Psoas muscle (tissue), 8 donors: Measurements from ENCODE around the gene LRTM2. TPM values are rescaled to one million over a fixed set of nuclear protein-coding genes. Genes with fewer than 3 reads are reported as not detected.
"Not testable (repeated sequence)": the region's sequence is repeated elsewhere in the genome, so short reads cannot be mapped to it uniquely, and the experiment has no call there.

ENCODE experiments used
- ATAC-seq, 4 donors: fragments of 200-7000 bp; cut with Tn5 transposase; one replicate each; pipeline ENCODE4 v1.9.1; 2020; ENCODE audit warnings: moderate library complexity in 3 of 4, mild to moderate bottlenecking in 2 of 4
- DNase-seq, 2 donors: peaks; one replicate each; pipeline ENCODE4 v3.0.0-alpha.2; 2020
- H3K27ac ChIP-seq: fragments of 200-600 bp; one replicate; pipeline ENCODE4 v1.8.0; 2022
- H3K27me3 ChIP-seq, 3 donors: fragments of 200-600 bp in 1 of 3; one replicate each; pipeline versions ENCODE4 v1.6.1 to v1.8.0; 2013 to 2022; ENCODE audit warnings: low read length in 2 of 3, mild to moderate bottlenecking in 2 of 3, moderate library complexity in 1 of 3; ENCODE audit not compliant: insufficient read depth in 3 of 3
- H3K36me3 ChIP-seq, 2 donors: fragments of 200-600 bp in 1 of 2; one replicate each; pipeline versions ENCODE4 v1.6.1 to v1.8.0; 2013 to 2022; ENCODE audit warnings: low read depth in 1 of 2, mild to moderate bottlenecking in 1 of 2, moderate library complexity in 1 of 2; ENCODE audit not compliant: insufficient read depth in 1 of 2
- H3K4me1 ChIP-seq: fragments of 200-600 bp; one replicate; pipeline ENCODE4 v1.8.0; 2022
- H3K4me3 ChIP-seq: fragments of 200-600 bp; one replicate; pipeline ENCODE4 v1.8.0; 2022; ENCODE audit warnings: mild to moderate bottlenecking
- H3K9me3 ChIP-seq: fragments of 200-600 bp; one replicate; pipeline ENCODE4 v1.8.0; 2022
- WGBS, 3 donors: extraction: QIAGEN DNeasy Blood & Tissue Kit; methylation state at CpG; one replicate each; pipeline versions ENCODE4 v1.1.6 to v1.1.7; 2013; 5-methylcytosine and 5-hydroxymethylcytosine counted together
- intact Hi-C, 2 donors: fragments of 100-400 bp; cut with DNase I; formaldehyde crosslinking; loops; one replicate each; pipeline versions ENCODE4 v1.11.0 to v1.14.2; 2022
- polyA plus RNA-seq, 3 donors: library from polyadenylated mRNA; stranded (reverse); fragments of 200-250 nt; gene quantifications; one replicate each; pipeline ENCODE4 v1.2.3, GENCODE V29; 2013
- total RNA-seq, 4 donors: library from RNA; stranded (reverse); fragmentation: NEBNext Ultra II Directional in 2 of 4; extraction: Animal tissue kit (Norgen Biotek cat#: 25700) in 2 of 4; gene quantifications; one replicate each; pipeline versions ENCODE4 v1.2.1 to v1.2.4, GENCODE V29; 2021 to 2023
- TF ChIP-seq, protein P1 (sequence below): fragments of 200-600 bp; IDR thresholded peaks from one replicate; pipeline ENCODE4 v1.8.0; 2022; ENCODE audit warnings: antibody characterized with exemption
- donor health status: healthy with polysubstance abuse.
- donor health status: DM: no; HTN: no; CAD: no; lungs with moderate emphysema.
- donor health status: Bipolar disorder and iron deficiency.
- donor health status: healthy.
- donor health status: DM: yes; HTN: yes; CAD: no.
- donor health status: DM: no; HTN: no; CAD: no.
- donor health status: DM: no; HTN: no; CAD: no.
- donor health status: DM: yes; HTN: yes; CAD: no.

LRTM2 gene
- total and polyA plus RNA-seq, 7 donors, result not detected

DNA sequence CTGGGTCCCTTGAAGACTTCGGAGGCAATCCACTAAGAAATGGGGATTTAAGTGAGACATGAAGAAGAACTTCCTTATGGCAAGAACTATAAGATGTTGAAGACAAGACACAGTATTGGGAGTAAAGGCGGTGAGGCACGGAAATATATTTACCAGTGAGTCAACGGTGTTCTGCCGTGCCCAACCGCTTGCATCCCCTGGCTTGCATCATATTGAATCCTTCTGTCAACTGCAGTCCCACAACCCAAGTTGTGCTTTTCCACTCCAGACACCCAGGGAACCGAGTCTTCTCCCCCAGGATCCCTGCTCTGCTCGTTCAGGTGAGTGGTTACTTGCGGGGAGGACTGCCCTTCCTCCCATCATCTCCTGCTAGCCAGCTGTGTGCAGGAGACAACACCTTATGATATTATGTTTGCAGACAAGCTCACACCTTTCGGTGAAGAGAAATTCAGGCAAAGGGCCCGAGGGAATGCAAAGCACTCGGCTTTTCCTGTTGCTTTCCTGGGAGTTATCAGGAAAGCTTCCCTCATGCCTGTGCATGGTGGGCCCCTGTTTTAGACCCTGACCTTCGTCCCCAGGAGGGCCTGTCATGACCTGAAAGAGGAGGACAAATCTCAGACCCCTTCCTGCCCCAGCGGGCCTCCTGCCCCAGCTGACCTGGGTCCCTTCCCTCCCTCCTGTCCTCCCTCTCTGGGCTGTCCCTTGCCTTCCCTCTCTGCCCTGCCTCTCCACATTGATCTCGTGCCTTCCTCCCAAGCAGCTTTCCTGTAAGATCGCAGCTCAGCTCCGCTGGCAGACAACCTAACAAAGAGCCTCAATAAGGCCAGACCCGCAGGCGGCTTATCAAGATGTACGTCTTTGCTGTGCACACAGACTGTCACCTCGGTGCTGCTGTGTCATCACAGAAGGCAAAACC lies 4.3 kb upstream of the LRTM2 start:
- H3K9me3 ChIP-seq, result no peaks in the 10 kb centered on the region
- H3K27me3 ChIP-seq, result peaks cover 0 to 25% (median 10%) of the 10 kb centered on the region in 3 donors
- no peaks in the 10 kb centered on the region for H3K4me1 ChIP-seq
- TF ChIP-seq, protein P1, sequence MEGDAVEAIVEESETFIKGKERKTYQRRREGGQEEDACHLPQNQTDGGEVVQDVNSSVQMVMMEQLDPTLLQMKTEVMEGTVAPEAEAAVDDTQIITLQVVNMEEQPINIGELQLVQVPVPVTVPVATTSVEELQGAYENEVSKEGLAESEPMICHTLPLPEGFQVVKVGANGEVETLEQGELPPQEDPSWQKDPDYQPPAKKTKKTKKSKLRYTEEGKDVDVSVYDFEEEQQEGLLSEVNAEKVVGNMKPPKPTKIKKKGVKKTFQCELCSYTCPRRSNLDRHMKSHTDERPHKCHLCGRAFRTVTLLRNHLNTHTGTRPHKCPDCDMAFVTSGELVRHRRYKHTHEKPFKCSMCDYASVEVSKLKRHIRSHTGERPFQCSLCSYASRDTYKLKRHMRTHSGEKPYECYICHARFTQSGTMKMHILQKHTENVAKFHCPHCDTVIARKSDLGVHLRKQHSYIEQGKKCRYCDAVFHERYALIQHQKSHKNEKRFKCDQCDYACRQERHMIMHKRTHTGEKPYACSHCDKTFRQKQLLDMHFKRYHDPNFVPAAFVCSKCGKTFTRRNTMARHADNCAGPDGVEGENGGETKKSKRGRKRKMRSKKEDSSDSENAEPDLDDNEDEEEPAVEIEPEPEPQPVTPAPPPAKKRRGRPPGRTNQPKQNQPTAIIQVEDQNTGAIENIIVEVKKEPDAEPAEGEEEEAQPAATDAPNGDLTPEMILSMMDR, result no peak
- intact Hi-C loops, result no loop called here
- no peaks in the 10 kb centered on the region for H3K36me3 ChIP-seq
- ATAC-seq (no peak), DNase-seq (no peak)
- no peak overlapping the region for H3K27ac ChIP-seq
- 63 to 72% (median 68%) methylated on average over 21 of the region's 21 CpGs for WGBS, 3 donors
- H3K4me3 ChIP-seq, result no peak overlapping the region

DNA sequence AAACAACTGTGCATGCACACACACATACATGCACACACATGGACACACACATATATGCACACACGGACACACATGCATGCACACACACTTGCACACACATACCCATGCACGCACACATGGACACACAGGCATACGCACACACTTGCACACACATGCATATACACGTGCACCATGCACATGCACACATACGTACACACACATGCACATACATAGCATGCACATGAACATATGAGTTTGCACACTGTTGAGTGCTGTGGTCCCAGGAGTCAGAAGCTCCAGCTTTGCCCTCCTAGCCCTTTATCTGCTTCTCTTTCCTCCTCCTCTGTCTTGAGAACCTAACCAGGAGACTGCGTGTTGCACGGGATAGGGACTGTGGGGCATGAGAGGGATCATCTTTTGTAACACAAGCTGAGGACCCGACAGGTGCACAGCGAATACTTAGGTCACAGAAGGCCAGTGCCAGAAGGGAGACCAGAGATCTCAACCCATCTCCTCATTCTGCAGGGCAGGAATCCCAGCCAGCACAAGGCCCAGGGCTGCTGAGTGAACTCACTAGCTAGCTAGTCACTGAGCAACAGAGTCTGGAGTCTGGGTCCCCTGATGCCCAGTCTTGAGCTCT lies 3.5 kb upstream of the LRTM2 start:
- ATAC-seq, result peak in 1 of 4 donors; percentile 67
- 78 to 87% (median 81%) methylated on average over 9 of the region's 9 CpGs for WGBS, 3 donors
- peaks cover 0 to 33% (median 17%) of the 10 kb centered on the region in 3 donors for H3K27me3 ChIP-seq

DNA sequence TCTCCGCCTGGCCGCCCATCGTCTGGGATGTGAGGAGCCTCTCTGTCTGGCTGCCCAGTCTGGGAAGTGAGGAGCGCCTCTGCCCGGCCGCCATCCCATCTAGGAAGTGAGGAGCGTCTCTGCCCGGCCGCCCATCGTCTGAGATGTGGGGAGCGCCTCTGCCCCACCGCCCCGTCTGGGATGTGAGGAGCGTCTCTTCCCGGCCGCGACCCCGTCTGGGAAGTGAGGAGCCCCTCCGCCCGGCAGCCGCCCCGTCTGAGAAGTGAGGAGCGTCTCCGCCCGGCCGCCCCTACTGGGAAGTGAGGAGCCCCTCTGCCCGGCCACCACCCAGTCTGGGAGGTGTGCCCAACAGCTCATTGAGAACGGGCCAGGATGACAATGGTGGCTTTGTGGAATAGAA lies 2.4 kb upstream of the LRTM2 start:
- H3K27ac ChIP-seq, ATAC-seq, H3K4me3 ChIP-seq, H3K36me3 ChIP-seq, H3K9me3 ChIP-seq, intact Hi-C loops, H3K4me1 ChIP-seq, DNase-seq: not testable (repeated sequence)
- H3K27me3 ChIP-seq, result peaks cover 0 to 44% (median 22%) of the 10 kb centered on the region in 3 donors
- WGBS, 3 donors, result 87 to 93% (median 88%) methylated on average over 18 to 26 of the region's 28 CpGs

More for the DNA sequence above, 3.5 kb upstream of the LRTM2 start:
- intact Hi-C loops, result no loop called here
- H3K36me3 ChIP-seq, result no peaks in the 10 kb centered on the region
- H3K4me3 ChIP-seq, result no peak overlapping the region
- H3K9me3 ChIP-seq, result no peaks in the 10 kb centered on the region
- DNase-seq, result no peak
- no peak overlapping the region for H3K27ac ChIP-seq
- TF ChIP-seq, protein P1, result no peak
- H3K4me1 ChIP-seq, result no peaks in the 10 kb centered on the region

DNA sequence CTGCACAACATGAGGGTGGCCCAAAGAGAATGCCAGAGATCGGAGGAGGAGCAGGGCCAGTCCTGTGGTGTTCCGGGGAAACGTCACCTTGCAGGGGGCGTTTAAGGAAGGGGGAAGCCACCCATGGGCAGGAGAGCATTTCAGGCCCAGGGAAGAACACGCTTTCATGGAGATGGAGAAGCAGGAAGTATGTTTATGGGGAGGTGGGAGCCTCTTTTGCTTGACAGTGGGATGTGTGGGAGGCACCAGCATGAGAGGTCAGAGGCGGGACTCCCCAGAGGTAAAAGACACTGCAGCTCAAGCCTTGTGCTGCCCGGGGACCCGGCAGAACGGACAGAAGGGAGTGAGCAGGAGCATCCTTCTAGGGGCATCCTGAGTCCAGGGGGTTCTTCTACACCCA lies 1.3 kb upstream of the LRTM2 start:
- no peaks in the 10 kb centered on the region for H3K36me3 ChIP-seq
- H3K4me1 ChIP-seq, result no peaks in the 10 kb centered on the region
- no peaks in the 10 kb centered on the region for H3K9me3 ChIP-seq
- DNase-seq (no peak), ATAC-seq (no peak)
- no peak overlapping the region for H3K27ac ChIP-seq
- no peak overlapping the region for H3K4me3 ChIP-seq
- intact Hi-C loops, result no loop called here
- peaks cover 0 to 50% (median 22%) of the 10 kb centered on the region in 3 donors for H3K27me3 ChIP-seq
- 65 to 81% (median 77%) methylated on average over 9 of the region's 9 CpGs for WGBS, 3 donors
- TF ChIP-seq, protein P1, result no peak

DNA sequence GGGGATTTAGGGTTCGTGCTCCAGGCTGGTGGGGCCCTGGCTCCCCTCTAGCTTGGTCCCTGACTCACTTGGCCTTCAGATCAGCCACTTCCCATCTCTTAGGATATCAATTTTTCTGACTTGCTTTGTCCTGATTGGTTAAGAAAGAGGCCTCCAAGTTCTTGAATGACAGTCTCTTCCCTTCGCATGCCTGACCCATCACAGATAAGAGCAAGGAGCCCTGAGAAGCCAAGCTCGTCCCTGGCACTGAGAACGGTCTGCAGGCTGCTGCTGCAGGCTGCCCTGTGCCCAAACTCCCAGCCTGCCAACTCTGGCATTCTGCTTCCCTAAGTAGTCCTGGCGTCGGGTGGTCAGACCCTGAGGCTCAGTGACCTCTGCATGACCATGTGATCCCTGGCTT lies 794 bp upstream of the LRTM2 start:
- peaks cover 0 to 49% (median 22%) of the 10 kb centered on the region in 3 donors for H3K27me3 ChIP-seq
- H3K4me3 ChIP-seq, result no peak overlapping the region
- H3K36me3 ChIP-seq, result no peaks in the 10 kb centered on the region
- 30 to 44% (median 33%) methylated on average over 6 of the region's 6 CpGs for WGBS, 3 donors
- no peaks in the 10 kb centered on the region for H3K4me1 ChIP-seq
- intact Hi-C loops, result no loop called here
- H3K9me3 ChIP-seq, result no peaks in the 10 kb centered on the region
- DNase-seq (no peak), ATAC-seq (no peak)
- H3K27ac ChIP-seq, result no peak overlapping the region
- TF ChIP-seq, protein P1, result no peak
